Choroid plexus epithelial cell (primary cell): ENCODE measurements around the gene IKBKE.

Experiments used
- DNase-seq: peaks from one replicate; pipeline ENCODE4 v3.0.0-alpha.2; 2010; ENCODE audit warnings: low read depth
- H3K4me3 ChIP-seq: 2 replicates; pipeline ENCODE4 v1.5.1; 2011; ENCODE audit warnings: low read depth, mild to moderate bottlenecking, control low read depth, low read length, moderate library complexity
- CTCF ChIP-seq: conservative IDR thresholded peaks from 2 replicates; pipeline ENCODE4 v1.5.1; 2011; ENCODE audit warnings: low read depth, mild to moderate bottlenecking, control low read depth, inconsistent platforms, low read length, moderate library complexity

Gene IKBKE

GRCh38 chr1:206512058-206512850 lies 42.0 kb downstream of the IKBKE start:
- no peak for DNase-seq
- no peak overlapping the region for H3K4me3 ChIP-seq
- TF ChIP-seq CTCF: no peak

GRCh38 chr1:206512851-206513180 lies 42.5 kb downstream of the IKBKE start:
- no peak for DNase-seq
- TF ChIP-seq CTCF: no peak
- no peak overlapping the region for H3K4me3 ChIP-seq

- no peak overlapping the region for H3K4me3 ChIP-seq
- peak; percentile 68 for DNase-seq
- TF ChIP-seq CTCF: no peak
Observed at GRCh38 chr1:206513312-206514111, 43.2 kb downstream of the IKBKE start.

DNA sequence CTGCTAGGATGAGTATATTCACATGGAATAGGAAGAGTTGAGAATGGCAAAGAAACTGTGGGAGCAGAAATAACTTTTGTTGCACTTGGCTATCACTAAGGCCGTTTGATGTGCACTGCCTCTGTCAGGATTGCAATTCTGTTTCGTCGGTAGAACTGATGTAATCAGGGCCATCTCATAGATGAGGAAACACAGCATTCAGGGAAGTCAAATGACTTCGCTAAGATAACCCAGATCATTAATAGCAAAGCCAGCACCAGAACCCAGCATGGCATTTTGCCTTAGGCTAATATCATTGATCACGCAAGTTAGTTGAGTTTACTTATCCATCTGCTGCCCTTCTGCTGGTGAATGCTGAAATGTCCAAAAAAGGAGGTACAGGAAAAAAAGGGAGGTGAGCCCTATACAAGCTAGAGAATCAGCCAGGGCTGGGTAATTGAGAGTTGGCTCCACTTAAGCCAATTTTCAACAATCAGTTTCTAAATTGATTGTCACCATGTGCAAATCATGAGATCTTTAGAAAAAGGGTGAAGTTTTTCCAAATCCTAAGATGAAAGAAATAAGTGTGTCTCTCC lies 44.6 kb downstream of the IKBKE start:
- H3K4me3 ChIP-seq: no peak overlapping the region
- no peak for DNase-seq
- TF ChIP-seq CTCF: no peak

GRCh38 chr1:206516728-206516990 lies 46.4 kb downstream of the IKBKE start:
- DNase-seq: no peak
- TF ChIP-seq CTCF: no peak
- H3K4me3 ChIP-seq: no peak overlapping the region

DNA sequence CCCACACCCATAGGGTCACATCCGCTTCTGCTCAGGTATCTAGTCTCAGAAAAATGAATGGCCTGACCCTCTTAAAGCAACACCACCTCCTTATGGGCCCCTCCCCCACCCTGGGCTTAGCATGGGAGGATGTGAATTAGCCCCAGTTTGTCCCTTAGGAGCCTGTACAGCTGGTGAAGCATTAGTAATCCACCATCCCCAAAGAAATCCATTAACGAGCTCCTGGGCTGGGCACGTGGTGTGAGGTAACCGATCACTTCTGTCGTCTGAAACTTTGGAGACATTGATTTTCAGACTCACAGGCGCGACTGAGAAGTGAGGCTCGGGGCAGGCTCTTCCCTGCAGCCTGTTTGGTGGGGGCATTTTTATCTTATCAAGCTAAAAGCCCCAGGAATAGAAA lies 47.5 kb downstream of the IKBKE start:
- TF ChIP-seq CTCF: no peak
- no peak for DNase-seq
- no peak overlapping the region for H3K4me3 ChIP-seq
